Measurements from ENCODE around the gene FHOD3. TPM values are rescaled to one million over a fixed set of nuclear protein-coding genes. Genes with fewer than 3 reads are reported as not detected.

The FHOD3 gene
- total and polyA plus RNA-seq, 2 donors (not counting 1 experiment from before 2014, with no cell fraction given): not detected

GRCh38 chr18:36307513-36307912, 10.0 kb downstream of the FHOD3 start:
- intact Hi-C loops (cut with micrococcal nuclease): no loop called here
- no peak for ATAC-seq (ENCODE audit: low read depth)
- no peak overlapping the region for H3K27ac ChIP-seq (ENCODE audit: low read length in 2 of 2)
- CTCF ChIA-PET: no interaction called here
- no peaks in the 10 kb centered on the region for H4K20me1 ChIP-seq (ENCODE audit: control insufficient read depth, insufficient read depth, low read length, poor library complexity, severe bottlenecking)
- Mint-ChIP-seq H3K27me3 (peaks cover 79% of the 10 kb centered on the region), H3K4me3 (no peak overlapping the region), H3K27ac (no peak overlapping the region), H3K4me1 (no peaks in the 10 kb centered on the region), H3K9me3 (ENCODE audit: insufficient read depth) (no peaks in the 10 kb centered on the region)
- H3K79me2 ChIP-seq (ENCODE audit: control insufficient read depth, insufficient read depth, low read length): no peaks in the 10 kb centered on the region
- H3K9me3 ChIP-seq (ENCODE audit: control extremely low read depth in 1 of 3, control insufficient read depth in 2 of 3, insufficient read depth in 1 of 3, low read length in 2 of 3): no peaks in the 10 kb centered on the region
- no peaks in the 10 kb centered on the region for H3K4me1 ChIP-seq (ENCODE audit: control insufficient read depth in 2 of 2, insufficient read depth in 2 of 2, low read length in 2 of 2)
- no peak overlapping the region for H3K4me2 ChIP-seq (replicated peaks; ENCODE audit: low read depth, low read length, poor library complexity, severe bottlenecking)
- H3K9ac ChIP-seq (ENCODE audit: low read length): no peak overlapping the region
- POLR2A ChIA-PET: no interaction called here
- no peaks in the 10 kb centered on the region for H3K36me3 ChIP-seq (replicated peaks in 1 of 2; ENCODE audit: control extremely low read depth in 1 of 2, control insufficient read depth in 1 of 2, extremely low read depth in 1 of 2, insufficient read depth in 2 of 2, low read length in 1 of 2)
- no peak for DNase-seq
- peaks cover 0 to 23% (median 17%) of the 10 kb centered on the region in 4 experiments for H3K27me3 ChIP-seq (replicated peaks in 1 of 4; ENCODE audit: control extremely low read depth in 1 of 4, control insufficient read depth in 3 of 4, insufficient read depth in 4 of 4, low read length in 3 of 4)
- TF ChIP-seq EZH2 (IDR thresholded peaks at IDR 0.05; ENCODE audit: borderline replicate concordance, insufficient read depth, low read depth, low read length, poor library complexity, severe bottlenecking) (no peak), CTCF (IDR thresholded peaks at IDR 0.05) (no peak)
- H2AFZ ChIP-seq (ENCODE audit: insufficient read depth, low read depth, low read length, poor library complexity, severe bottlenecking): no peak overlapping the region
- H3K4me3 ChIP-seq (ENCODE audit: control extremely low read depth in 1 of 5, extremely low read depth in 1 of 5, insufficient read depth in 1 of 5, low read depth in 2 of 5, low read length in 4 of 5): no peak overlapping the region

- H3K4me2 ChIP-seq (replicated peaks; ENCODE audit: low read depth, low read length, poor library complexity, severe bottlenecking): no peak overlapping the region
- H2AFZ ChIP-seq (ENCODE audit: insufficient read depth, low read depth, low read length, poor library complexity, severe bottlenecking): no peak overlapping the region
Measured at GRCh38 chr18:36308711-36309435, 11.4 kb downstream of the FHOD3 start.

More at GRCh38 chr18:36308711-36309435, 11.4 kb downstream of the FHOD3 start:
- Histone ChIP-seq H3K9me3 (ENCODE audit: control extremely low read depth in 1 of 3, control insufficient read depth in 2 of 3, insufficient read depth in 1 of 3, low read length in 2 of 3) (no peaks in the 10 kb centered on the region), H4K20me1 (ENCODE audit: control insufficient read depth, insufficient read depth, low read length, poor library complexity, severe bottlenecking) (no peaks in the 10 kb centered on the region), H3K4me1 (ENCODE audit: control insufficient read depth in 2 of 2, insufficient read depth in 2 of 2, low read length in 2 of 2) (no peaks in the 10 kb centered on the region), H3K36me3 (replicated peaks in 1 of 2; ENCODE audit: control extremely low read depth in 1 of 2, control insufficient read depth in 1 of 2, extremely low read depth in 1 of 2, insufficient read depth in 2 of 2, low read length in 1 of 2) (no peaks in the 10 kb centered on the region), H3K9ac (ENCODE audit: low read length) (no peak overlapping the region), H3K79me2 (ENCODE audit: control insufficient read depth, insufficient read depth, low read length) (no peaks in the 10 kb centered on the region), H3K27ac (ENCODE audit: low read length in 2 of 2) (no peak overlapping the region), H3K27me3 (replicated peaks in 1 of 4; ENCODE audit: control extremely low read depth in 1 of 4, control insufficient read depth in 3 of 4, insufficient read depth in 4 of 4, low read length in 3 of 4) (peaks cover 0 to 12% (median 6%) of the 10 kb centered on the region in 4 experiments), H3K4me3 (ENCODE audit: control extremely low read depth in 1 of 5, extremely low read depth in 1 of 5, insufficient read depth in 1 of 5, low read depth in 2 of 5, low read length in 4 of 5) (no peak overlapping the region)
- Mint-ChIP-seq H3K27me3 (peaks cover 75% of the 10 kb centered on the region), H3K27ac (no peak overlapping the region), H3K9me3 (ENCODE audit: insufficient read depth) (no peaks in the 10 kb centered on the region), H3K4me3 (no peak overlapping the region), H3K4me1 (no peaks in the 10 kb centered on the region)
- WGBS (ENCODE audit: insufficient coverage): 79% methylated on average over 6 of the region's 7 CpGs
- ChIA-PET CTCF (no interaction called here), POLR2A (no interaction called here)
- TF ChIP-seq EZH2 (IDR thresholded peaks at IDR 0.05; ENCODE audit: borderline replicate concordance, insufficient read depth, low read depth, low read length, poor library complexity, severe bottlenecking) (no peak), CTCF (IDR thresholded peaks at IDR 0.05) (no peak)
- intact Hi-C loops (cut with micrococcal nuclease): no loop called here
- DNase-seq (no peak), ATAC-seq (ENCODE audit: low read depth) (no peak)

Measured in B cell (primary cell).